Subcutaneous adipose tissue (tissue), 4 donors: Measurements from ENCODE around the gene FKBP4. TPM values are rescaled to one million over a fixed set of nuclear protein-coding genes. Genes with fewer than 3 reads are reported as not detected.

Experiments used
- CTCF ChIP-seq: fragments of 450-650 bp; IDR thresholded peaks from one replicate; pipeline ENCODE4 v1.5.1; 2016; ENCODE audit warnings: low read depth, mild to moderate bottlenecking, control low read depth, antibody characterized with exemption, moderate library complexity
- total RNA-seq, 4 donors: library from RNA; depleted of rRNA; stranded (reverse); fragments of >200 nt; gene quantifications; one replicate each; pipeline ENCODE4 v1.1.0, GENCODE V29; 2016

Gene FKBP4
- total RNA-seq, 4 donors from 2014 or later, result 17.7 to 36.8 (median 20.9) TPM

GRCh38 chr12:2783936-2784600 is 10.7 kb upstream of the FKBP4 start:
- TF ChIP-seq CTCF, result no peak

- TF ChIP-seq CTCF, result no peak
These were observed 9.8 kb upstream of the FKBP4 start for GRCh38 chr12:2785017-2785416.

GRCh38 chr12:2791089-2791488 is 3.7 kb upstream of the FKBP4 start:
- no peak for TF ChIP-seq CTCF

- TF ChIP-seq CTCF, result no peak
These were observed 1.9 kb upstream of the FKBP4 start for GRCh38 chr12:2792671-2793500.

- TF ChIP-seq CTCF, result no peak
These were observed 1.2 kb upstream of the FKBP4 start for GRCh38 chr12:2793561-2793960.

GRCh38 chr12:2794191-2794735 is 507 bp upstream of the FKBP4 start:
- TF ChIP-seq CTCF, result no peak
